Central memory CD8-positive, alpha-beta T cell (primary cell): Measurements from ENCODE around the gene HERPUD1.
A peak's percentile ranks its signal among the peaks of the same experiment; 100 is the strongest.
"Not testable (repeated sequence)": the region's sequence is repeated elsewhere in the genome, so short reads cannot be mapped to it uniquely, and the experiment has no call there.

Experiments used
- ATAC-seq: fragments of 150-1000 bp; cut with Tn5 transposase; replicated peaks from 2 replicates; pipeline ENCODE4 v1.10.0; 2022; ENCODE audit warnings: mild to moderate bottlenecking, moderate FRiP score, moderate number of reproducible peaks; ENCODE audit not compliant: poor library complexity, severe bottlenecking; ENCODE audit errors: extremely low read depth
- DNase-seq, 2 donors: peaks; one replicate each; pipeline ENCODE4 v3.0.0; 2021; ENCODE audit warnings: low spot score in 2 of 2
- H3K27ac Mint-ChIP-seq: one replicate; pipeline ENCODE4 v1.8.0; 2022; ENCODE audit warnings: low read depth, mild to moderate bottlenecking, moderate library complexity, mixed read lengths
- H3K27me3 Mint-ChIP-seq: one replicate; pipeline ENCODE4 v1.8.0; 2022; ENCODE audit warnings: mixed read lengths
- H3K36me3 Mint-ChIP-seq: one replicate; pipeline ENCODE4 v1.8.0; 2022; ENCODE audit warnings: mild to moderate bottlenecking, moderate library complexity, mixed read lengths; ENCODE audit not compliant: insufficient read depth
- H3K4me1 Mint-ChIP-seq: one replicate; pipeline ENCODE4 v1.8.0; 2022; ENCODE audit warnings: mixed read lengths
- H3K4me3 Mint-ChIP-seq: one replicate; pipeline ENCODE4 v1.8.0; 2022; ENCODE audit warnings: mild to moderate bottlenecking, moderate library complexity, mixed read lengths
- H3K9me3 Mint-ChIP-seq: one replicate; pipeline ENCODE4 v1.8.0; 2022; ENCODE audit warnings: mixed read lengths

The HERPUD1 gene

GRCh38 chr16:56931892-56932720 is at the start of gene HERPUD1:
TSS of gene HERPUD1 (plus strand) at chr16:56932142. CDS start at chr16:56932245, 103 bp downstream.
- Mint-ChIP-seq H3K4me1 (peaks cover 43% of the 10 kb centered on the region), H3K9me3 (no peaks in the 10 kb centered on the region), H3K27me3 (no peaks in the 10 kb centered on the region), H3K27ac (peak within 1 kb of the TSS; percentile 99), H3K4me3 (peak within 1 kb of the TSS; percentile 100), H3K36me3 (peaks cover 44% of the 10 kb centered on the region)
- DNase-seq, result peak; percentile 96 to 99
- ATAC-seq, result peak; percentile 96

GRCh38 chr16:56883586-56883985 is 48.4 kb upstream of the HERPUD1 start:
- no peak for DNase-seq
- ATAC-seq, result no peak
- no peaks in the 10 kb centered on the region for H3K9me3 Mint-ChIP-seq
- H3K27me3 Mint-ChIP-seq, result no peaks in the 10 kb centered on the region
- H3K4me3 Mint-ChIP-seq, result no peak overlapping the region
- peaks cover 2% of the 10 kb centered on the region for H3K36me3 Mint-ChIP-seq
- H3K4me1 Mint-ChIP-seq, result no peaks in the 10 kb centered on the region
- H3K27ac Mint-ChIP-seq, result no peak overlapping the region

- DNase-seq (no peak), ATAC-seq (no peak)
- no peak overlapping the region for H3K4me3 Mint-ChIP-seq
- H3K4me1 Mint-ChIP-seq, result no peaks in the 10 kb centered on the region
- peaks cover 1% of the 10 kb centered on the region for H3K36me3 Mint-ChIP-seq
- H3K27ac Mint-ChIP-seq, result no peak overlapping the region
- no peaks in the 10 kb centered on the region for H3K9me3 Mint-ChIP-seq
- H3K27me3 Mint-ChIP-seq, result no peaks in the 10 kb centered on the region
Measured at GRCh38 chr16:56884026-56884582, 47.8 kb upstream of the HERPUD1 start.

GRCh38 chr16:56884929-56885328 is 47.0 kb upstream of the HERPUD1 start:
- not testable (repeated sequence) for DNase-seq, H3K4me3 Mint-ChIP-seq, H3K27ac Mint-ChIP-seq, H3K36me3 Mint-ChIP-seq, H3K27me3 Mint-ChIP-seq, H3K4me1 Mint-ChIP-seq, H3K9me3 Mint-ChIP-seq, ATAC-seq

- Mint-ChIP-seq H3K27me3 (no peaks in the 10 kb centered on the region), H3K27ac (no peak overlapping the region), H3K36me3 (no peaks in the 10 kb centered on the region), H3K4me3 (no peak overlapping the region), H3K9me3 (no peaks in the 10 kb centered on the region), H3K4me1 (no peaks in the 10 kb centered on the region)
- DNase-seq (no peak), ATAC-seq (no peak)
Measured at GRCh38 chr16:56885446-56886162, 46.3 kb upstream of the HERPUD1 start.

- DNase-seq (no peak), ATAC-seq (no peak)
- Mint-ChIP-seq H3K27me3 (no peaks in the 10 kb centered on the region), H3K4me3 (no peak overlapping the region), H3K4me1 (no peaks in the 10 kb centered on the region), H3K9me3 (no peaks in the 10 kb centered on the region), H3K36me3 (no peaks in the 10 kb centered on the region), H3K27ac (no peak overlapping the region)
Measured at GRCh38 chr16:56886296-56886695, 45.6 kb upstream of the HERPUD1 start.

- no peak overlapping the region for H3K4me3 Mint-ChIP-seq
- no peaks in the 10 kb centered on the region for H3K4me1 Mint-ChIP-seq
- no peak overlapping the region for H3K27ac Mint-ChIP-seq
- DNase-seq, result no peak
- peaks cover under 1% of the 10 kb centered on the region for H3K36me3 Mint-ChIP-seq
- ATAC-seq, result no peak
- H3K9me3 Mint-ChIP-seq, result no peaks in the 10 kb centered on the region
- H3K27me3 Mint-ChIP-seq, result no peaks in the 10 kb centered on the region
Measured at GRCh38 chr16:56886826-56887225, 45.1 kb upstream of the HERPUD1 start.

GRCh38 chr16:56888806-56889205 is 43.1 kb upstream of the HERPUD1 start:
- DNase-seq (no peak), ATAC-seq (no peak)
- Mint-ChIP-seq H3K27ac (no peak overlapping the region), H3K4me1 (no peaks in the 10 kb centered on the region), H3K9me3 (no peaks in the 10 kb centered on the region), H3K36me3 (peaks cover 2% of the 10 kb centered on the region), H3K4me3 (no peak overlapping the region), H3K27me3 (no peaks in the 10 kb centered on the region)

GRCh38 chr16:56889206-56889605 is 42.7 kb upstream of the HERPUD1 start:
- H3K4me3 Mint-ChIP-seq, result no peak overlapping the region
- no peak for ATAC-seq
- no peak overlapping the region for H3K27ac Mint-ChIP-seq

GRCh38 chr16:56891685-56892084 is 40.3 kb upstream of the HERPUD1 start:
- H3K27me3 Mint-ChIP-seq, result no peaks in the 10 kb centered on the region
- H3K4me3 Mint-ChIP-seq, result no peak overlapping the region
- ATAC-seq (no peak), DNase-seq (no peak)
- H3K27ac Mint-ChIP-seq, result peak overlapping the region; percentile 13
- H3K9me3 Mint-ChIP-seq, result no peaks in the 10 kb centered on the region
- H3K36me3 Mint-ChIP-seq, result peaks cover 2% of the 10 kb centered on the region
- no peaks in the 10 kb centered on the region for H3K4me1 Mint-ChIP-seq

More at GRCh38 chr16:56889206-56889605, 42.7 kb upstream of the HERPUD1 start:
- no peaks in the 10 kb centered on the region for H3K9me3 Mint-ChIP-seq
- DNase-seq, result no peak
- H3K4me1 Mint-ChIP-seq, result no peaks in the 10 kb centered on the region
- peaks cover 2% of the 10 kb centered on the region for H3K36me3 Mint-ChIP-seq
- no peaks in the 10 kb centered on the region for H3K27me3 Mint-ChIP-seq

- no peaks in the 10 kb centered on the region for H3K4me1 Mint-ChIP-seq
- no peaks in the 10 kb centered on the region for H3K9me3 Mint-ChIP-seq
- H3K4me3 Mint-ChIP-seq, result no peak overlapping the region
- no peaks in the 10 kb centered on the region for H3K27me3 Mint-ChIP-seq
- ATAC-seq (no peak), DNase-seq (no peak)
- H3K27ac Mint-ChIP-seq, result no peak overlapping the region
- H3K36me3 Mint-ChIP-seq, result peaks cover 2% of the 10 kb centered on the region
Measured at GRCh38 chr16:56892705-56893104, 39.2 kb upstream of the HERPUD1 start.

GRCh38 chr16:56894331-56894917 is 37.5 kb upstream of the HERPUD1 start:
- ATAC-seq (no peak), DNase-seq (no peak)
- Mint-ChIP-seq H3K27ac (no peak overlapping the region), H3K4me1 (peaks cover 10% of the 10 kb centered on the region), H3K4me3 (no peak overlapping the region), H3K36me3 (peaks cover 2% of the 10 kb centered on the region), H3K9me3 (no peaks in the 10 kb centered on the region), H3K27me3 (no peaks in the 10 kb centered on the region)
